Activated naive CD8-positive, alpha-beta T cell (primary cell): ENCODE results near the gene SCRG1.

Experiments used
- H3K27ac Mint-ChIP-seq: one replicate; pipeline ENCODE4 v1.8.0; 2021; ENCODE audit warnings: mixed read lengths
- H3K27me3 Mint-ChIP-seq: one replicate; pipeline ENCODE4 v1.8.0; 2021; ENCODE audit warnings: mixed read lengths
- H3K36me3 Mint-ChIP-seq: one replicate; pipeline ENCODE4 v1.8.0; 2021; ENCODE audit warnings: mixed read lengths
- H3K4me1 Mint-ChIP-seq: one replicate; pipeline ENCODE4 v1.8.0; 2021; ENCODE audit warnings: low read depth, mixed read lengths
- H3K4me3 Mint-ChIP-seq: one replicate; pipeline ENCODE4 v1.8.0; 2021; ENCODE audit warnings: mild to moderate bottlenecking, mixed read lengths
- H3K9me3 Mint-ChIP-seq: one replicate; pipeline ENCODE4 v1.8.0; 2021; ENCODE audit warnings: low read depth, mixed read lengths

SCRG1 gene

DNA sequence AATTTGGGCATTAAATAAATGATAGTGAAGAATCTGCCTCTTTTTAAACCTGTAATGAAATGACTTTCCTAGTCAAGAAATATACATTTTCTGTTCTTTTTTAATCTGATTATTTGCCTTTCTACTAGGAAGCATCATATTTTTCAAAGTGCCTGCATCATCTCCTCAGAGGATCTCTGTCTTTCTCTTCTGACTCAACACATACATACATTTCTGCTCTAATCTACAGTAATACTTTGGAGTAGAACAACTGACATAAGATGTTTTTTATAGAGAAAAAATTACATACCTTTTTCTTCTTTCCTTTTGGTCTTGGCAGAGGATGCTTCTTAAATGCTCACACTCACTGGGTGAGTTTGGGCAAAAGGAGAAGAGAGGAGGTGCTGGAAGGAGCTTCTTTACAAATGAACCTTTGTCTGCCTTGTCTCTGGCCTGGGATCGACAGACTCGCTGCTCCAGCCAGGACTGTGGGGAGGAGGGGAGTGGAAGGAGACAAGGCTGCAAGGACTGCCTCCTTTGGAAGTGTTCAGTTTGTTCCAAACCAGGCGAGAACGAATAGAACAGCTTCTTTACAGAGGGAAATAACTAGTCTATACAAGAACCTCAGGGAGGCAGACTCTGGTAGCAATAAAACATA, at the start of gene SCRG1:
SCRG1 (minus strand) TSS at position 338 of the 637 bp plus-strand sequence. CDS start 7,702 bp downstream, outside the sequence.
- H3K36me3 Mint-ChIP-seq = no peaks in the 10 kb centered on the region
- H3K9me3 Mint-ChIP-seq = no peaks in the 10 kb centered on the region
- no peak within 1 kb of the TSS for H3K4me3 Mint-ChIP-seq
- H3K27me3 Mint-ChIP-seq = peaks cover 7% of the 10 kb centered on the region
- no peak within 1 kb of the TSS for H3K27ac Mint-ChIP-seq
- H3K4me1 Mint-ChIP-seq = no peaks in the 10 kb centered on the region

DNA sequence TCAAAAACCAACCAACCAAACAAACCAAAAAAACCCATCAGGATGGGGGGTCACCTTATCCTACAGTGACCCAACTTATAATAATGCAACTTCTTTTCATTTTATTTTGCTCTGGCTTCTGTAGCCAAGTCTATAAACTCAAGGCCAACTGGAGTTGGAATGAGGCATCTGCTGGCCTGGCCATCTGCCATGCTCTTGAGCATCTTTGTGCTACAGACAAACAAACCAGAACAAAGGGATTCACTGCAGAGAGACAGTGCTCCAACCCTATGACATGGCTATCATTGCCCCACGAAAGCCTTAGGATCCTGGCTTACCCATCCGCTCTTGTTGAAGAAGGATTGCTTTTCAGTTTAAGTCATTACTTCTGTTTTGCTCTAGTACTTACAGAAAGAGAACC, 49.2 kb upstream of the SCRG1 start:
- Mint-ChIP-seq H3K4me3 (no peak overlapping the region), H3K9me3 (no peaks in the 10 kb centered on the region), H3K27ac (no peak overlapping the region), H3K36me3 (no peaks in the 10 kb centered on the region), H3K27me3 (no peaks in the 10 kb centered on the region), H3K4me1 (no peaks in the 10 kb centered on the region)

DNA sequence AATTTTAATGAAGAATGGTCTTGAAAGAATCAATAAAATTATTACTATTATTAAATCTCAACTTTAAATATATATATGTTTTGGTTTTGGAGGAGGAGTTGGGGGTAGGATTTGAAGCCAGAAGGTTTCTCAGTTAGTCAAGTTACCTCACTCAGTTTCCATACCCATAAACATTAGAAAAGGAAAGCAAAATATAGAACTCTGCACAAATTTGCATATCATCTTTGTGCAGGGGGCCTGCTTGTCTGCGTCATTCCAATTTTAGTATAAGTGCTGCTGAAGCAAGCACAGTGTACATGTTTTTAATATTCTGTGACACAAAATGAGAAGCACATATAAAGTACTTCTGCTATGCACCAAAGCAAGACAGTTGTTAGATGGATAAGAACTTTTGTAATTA, 47.5 kb upstream of the SCRG1 start:
- no peaks in the 10 kb centered on the region for H3K9me3 Mint-ChIP-seq
- H3K4me3 Mint-ChIP-seq = no peak overlapping the region
- H3K4me1 Mint-ChIP-seq = peaks cover under 1% of the 10 kb centered on the region
- H3K27ac Mint-ChIP-seq = no peak overlapping the region
- no peaks in the 10 kb centered on the region for H3K27me3 Mint-ChIP-seq
- H3K36me3 Mint-ChIP-seq = no peaks in the 10 kb centered on the region

DNA sequence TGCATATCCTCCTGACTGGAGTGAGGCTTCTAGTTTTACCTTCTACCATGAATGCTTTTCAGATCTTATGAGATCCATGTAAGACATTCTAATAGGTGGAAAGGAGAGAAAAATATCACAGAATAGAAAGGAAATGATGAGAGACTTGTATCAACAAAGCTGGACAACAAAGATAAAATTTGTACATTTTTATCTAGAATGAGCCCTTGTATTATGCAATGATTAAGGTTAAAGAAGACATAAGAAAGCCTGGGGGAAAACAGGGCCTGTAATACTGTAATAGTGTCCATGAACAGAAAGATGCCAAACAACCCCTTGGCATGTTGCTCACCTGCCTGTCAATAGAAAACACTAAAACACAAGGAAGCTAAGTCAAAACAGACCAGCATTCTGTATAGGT, 44.2 kb upstream of the SCRG1 start:
- H3K27me3 Mint-ChIP-seq = no peaks in the 10 kb centered on the region
- peaks cover 10% of the 10 kb centered on the region for H3K4me1 Mint-ChIP-seq
- no peak overlapping the region for H3K4me3 Mint-ChIP-seq
- H3K36me3 Mint-ChIP-seq = peaks cover 4% of the 10 kb centered on the region
- no peak overlapping the region for H3K27ac Mint-ChIP-seq
- H3K9me3 Mint-ChIP-seq = no peaks in the 10 kb centered on the region

DNA sequence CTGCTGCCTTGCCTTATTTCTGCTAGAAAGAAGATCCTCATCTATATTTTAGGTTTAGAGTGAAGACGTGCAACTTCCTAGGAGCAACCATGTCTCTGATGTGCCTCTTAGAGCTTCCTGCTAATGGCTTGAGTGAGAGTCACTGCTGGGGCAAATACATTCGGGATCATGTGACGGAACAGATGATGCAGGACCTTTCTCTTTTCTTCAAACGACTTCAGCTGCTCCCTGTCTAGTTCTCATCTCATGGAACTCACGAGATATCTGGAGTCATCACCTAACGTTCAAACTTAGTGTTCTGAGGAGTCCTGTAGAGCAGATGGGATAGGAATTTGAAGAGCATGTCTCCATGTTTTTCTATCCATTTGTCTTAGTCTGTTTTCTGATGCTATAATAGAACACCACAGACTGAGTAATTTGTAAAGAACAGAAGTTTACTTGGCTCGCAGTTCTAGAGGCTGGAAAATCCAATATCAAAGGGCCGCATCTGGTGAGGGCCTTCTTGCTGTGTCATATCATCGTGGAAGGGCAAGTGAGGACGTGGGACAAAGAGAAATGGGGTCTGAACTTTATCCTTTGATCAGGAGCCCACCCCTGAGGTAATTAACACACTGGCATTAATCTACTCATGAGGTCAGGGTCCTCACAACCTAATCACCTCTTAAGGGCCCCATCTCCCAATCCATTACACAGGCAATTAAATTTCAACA, 43.5 kb upstream of the SCRG1 start:
- Mint-ChIP-seq H3K27ac (no peak overlapping the region), H3K36me3 (peaks cover 4% of the 10 kb centered on the region), H3K4me3 (no peak overlapping the region), H3K27me3 (no peaks in the 10 kb centered on the region), H3K9me3 (no peaks in the 10 kb centered on the region), H3K4me1 (peaks cover 10% of the 10 kb centered on the region)

DNA sequence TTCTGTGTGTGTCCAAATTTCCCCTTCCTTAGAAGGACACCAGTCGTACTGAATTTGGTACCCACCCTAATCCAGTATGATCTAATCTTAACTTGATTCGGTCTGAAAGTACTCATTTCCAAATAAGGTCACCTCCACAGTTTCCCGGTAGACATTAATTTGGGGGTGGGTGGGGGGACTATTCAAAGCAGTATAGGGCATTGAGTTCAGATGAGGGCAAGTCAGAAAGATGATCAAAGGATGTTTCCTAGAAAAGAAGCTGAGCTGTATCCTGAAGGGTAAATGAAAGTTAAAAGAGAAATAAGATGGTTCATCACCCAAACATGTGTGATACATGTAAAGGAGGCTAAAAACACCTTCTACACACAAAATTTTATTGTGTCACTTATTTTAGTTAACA, 42.0 kb upstream of the SCRG1 start:
- H3K9me3 Mint-ChIP-seq = no peaks in the 10 kb centered on the region
- H3K4me3 Mint-ChIP-seq = no peak overlapping the region
- H3K27ac Mint-ChIP-seq = no peak overlapping the region
- peaks cover 4% of the 10 kb centered on the region for H3K36me3 Mint-ChIP-seq
- H3K27me3 Mint-ChIP-seq = no peaks in the 10 kb centered on the region
- H3K4me1 Mint-ChIP-seq = peaks cover 10% of the 10 kb centered on the region

DNA sequence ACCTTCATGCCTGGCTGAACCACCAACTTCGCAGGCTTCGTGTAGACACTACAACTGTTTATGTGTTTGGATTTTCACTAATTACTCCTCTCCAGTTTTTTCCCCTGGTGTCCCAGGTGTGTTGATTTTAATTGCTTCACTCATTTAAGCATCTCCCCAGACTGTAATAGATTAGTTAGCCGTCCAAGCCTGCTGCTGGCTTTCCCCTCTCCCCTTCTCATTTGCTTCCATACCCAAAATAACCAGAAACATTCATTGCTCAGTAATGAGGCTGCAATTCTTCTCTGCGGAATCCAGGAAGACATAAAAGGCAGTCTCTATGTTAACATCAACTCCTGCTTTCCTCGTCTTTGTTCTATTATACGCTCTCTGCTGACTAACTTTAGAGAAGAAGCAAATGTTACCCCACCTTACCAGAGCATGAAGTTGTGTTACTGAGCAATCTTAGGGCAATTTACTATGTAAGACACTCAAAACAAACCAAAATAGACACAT, 37.9 kb upstream of the SCRG1 start:
- no peaks in the 10 kb centered on the region for H3K27me3 Mint-ChIP-seq
- H3K27ac Mint-ChIP-seq = no peak overlapping the region
- no peak overlapping the region for H3K4me3 Mint-ChIP-seq
- no peaks in the 10 kb centered on the region for H3K9me3 Mint-ChIP-seq
- H3K36me3 Mint-ChIP-seq = peaks cover 4% of the 10 kb centered on the region
- peaks cover 10% of the 10 kb centered on the region for H3K4me1 Mint-ChIP-seq

DNA sequence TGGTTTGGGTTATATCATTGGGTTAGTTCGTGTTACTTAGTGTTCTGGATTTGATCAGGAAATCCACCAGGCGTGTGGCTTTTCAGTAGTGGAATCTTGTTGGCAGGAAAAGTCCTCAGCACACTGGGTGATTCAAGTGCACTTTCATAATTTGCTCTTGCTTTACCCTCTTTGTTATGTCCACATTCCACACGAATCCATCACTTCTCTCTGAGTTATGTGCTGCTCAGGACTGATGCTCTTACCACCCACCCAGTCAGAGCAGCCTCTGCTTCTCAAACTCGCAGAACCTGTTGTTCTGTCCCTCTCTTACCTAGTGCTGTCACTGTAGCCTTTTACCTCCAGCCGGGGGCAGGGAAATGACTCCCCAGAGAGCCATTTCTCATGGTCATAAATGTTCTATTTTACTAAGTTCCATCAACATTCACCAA, 37.2 kb upstream of the SCRG1 start:
- Mint-ChIP-seq H3K9me3 (no peaks in the 10 kb centered on the region), H3K36me3 (peaks cover 4% of the 10 kb centered on the region), H3K4me1 (peaks cover 7% of the 10 kb centered on the region), H3K27me3 (no peaks in the 10 kb centered on the region), H3K27ac (no peak overlapping the region), H3K4me3 (no peak overlapping the region)

DNA sequence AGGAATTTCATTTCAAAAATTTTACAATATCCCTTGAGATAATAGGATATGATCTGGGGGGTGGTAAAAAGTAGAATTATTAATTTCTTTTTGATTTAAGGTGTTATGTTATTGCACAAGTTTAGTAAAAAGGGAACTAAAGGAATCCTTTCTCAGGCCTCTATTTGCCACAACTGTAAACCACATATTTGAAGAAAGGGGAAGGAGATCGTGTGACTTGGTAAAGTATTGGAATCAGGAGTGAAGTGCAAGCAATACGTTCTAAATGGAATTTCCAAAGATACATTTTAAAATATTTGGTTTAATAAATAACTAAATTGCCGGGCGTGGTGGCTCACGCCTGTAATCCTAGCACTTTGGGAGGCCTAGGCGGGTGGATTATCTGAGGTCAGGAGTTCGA, 35.3 kb upstream of the SCRG1 start:
- Mint-ChIP-seq H3K27me3 (no peaks in the 10 kb centered on the region), H3K4me1 (no peaks in the 10 kb centered on the region), H3K27ac (no peak overlapping the region), H3K36me3 (peaks cover 4% of the 10 kb centered on the region), H3K4me3 (no peak overlapping the region), H3K9me3 (no peaks in the 10 kb centered on the region)

DNA sequence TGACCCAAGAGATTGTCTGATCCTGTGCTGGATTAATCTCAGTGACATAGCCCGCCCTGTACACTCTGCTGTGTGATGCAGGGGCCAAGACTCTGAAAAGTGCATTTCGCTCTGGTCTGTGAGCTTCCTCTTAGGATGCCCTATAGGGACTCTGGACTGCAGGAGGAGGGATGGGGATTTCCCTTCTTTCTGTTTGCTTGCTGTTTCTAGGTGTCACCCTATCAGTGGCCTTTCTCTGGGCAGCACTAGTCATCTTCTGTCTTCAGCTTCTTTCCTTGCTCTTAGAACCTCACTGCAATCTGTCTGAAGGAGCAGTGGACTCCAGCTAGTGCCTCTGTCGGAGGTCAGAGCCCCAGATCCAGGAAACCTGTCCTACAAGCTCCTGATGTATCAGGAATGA, 34.5 kb upstream of the SCRG1 start:
- Mint-ChIP-seq H3K27ac (no peak overlapping the region), H3K36me3 (no peaks in the 10 kb centered on the region), H3K4me1 (no peaks in the 10 kb centered on the region), H3K27me3 (no peaks in the 10 kb centered on the region), H3K9me3 (no peaks in the 10 kb centered on the region), H3K4me3 (no peak overlapping the region)

DNA sequence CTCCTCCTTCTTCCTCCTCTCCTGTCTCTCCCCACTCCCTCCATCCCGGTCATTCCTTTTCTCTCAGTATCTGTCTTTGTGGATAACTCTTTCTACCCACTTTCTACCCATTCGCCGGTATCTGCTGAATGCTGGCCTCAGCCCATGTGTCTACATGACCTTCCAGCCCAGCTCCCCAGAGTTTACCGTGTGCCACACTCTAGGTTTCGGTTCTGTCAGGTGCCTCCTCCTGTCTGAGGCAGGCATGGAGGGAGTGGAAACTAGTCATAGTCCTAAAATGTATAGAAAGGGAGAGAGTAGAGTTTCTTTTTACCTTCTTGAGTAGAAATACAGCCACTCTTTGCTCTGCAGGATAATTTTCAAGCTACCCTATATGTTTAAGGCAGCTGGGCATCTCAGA, 33.5 kb upstream of the SCRG1 start:
- Mint-ChIP-seq H3K36me3 (no peaks in the 10 kb centered on the region), H3K27me3 (no peaks in the 10 kb centered on the region), H3K9me3 (no peaks in the 10 kb centered on the region), H3K4me3 (no peak overlapping the region), H3K4me1 (peaks cover 6% of the 10 kb centered on the region), H3K27ac (no peak overlapping the region)

DNA sequence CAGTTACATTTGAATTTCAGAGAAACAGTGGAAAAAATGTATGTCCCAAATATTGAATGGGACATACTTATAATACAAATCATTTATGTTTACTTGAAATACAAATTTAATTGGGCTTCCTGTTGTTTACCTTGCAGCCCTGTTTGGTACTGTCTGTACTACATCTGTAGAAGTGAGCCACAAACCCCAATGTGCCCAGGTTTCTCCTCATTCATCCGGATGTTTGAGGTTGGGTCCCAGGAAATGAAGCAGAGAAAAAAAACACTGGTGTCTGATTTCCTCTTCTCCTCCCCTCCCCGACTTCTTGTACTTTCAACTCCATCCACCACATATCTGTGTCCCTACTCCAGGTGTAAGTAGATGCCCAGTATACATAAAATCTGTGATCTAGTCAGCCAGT, 27.1 kb upstream of the SCRG1 start:
- H3K4me1 Mint-ChIP-seq = peaks cover 35% of the 10 kb centered on the region
- H3K4me3 Mint-ChIP-seq = peak overlapping the region; percentile 59
- no peaks in the 10 kb centered on the region for H3K9me3 Mint-ChIP-seq
- no peak overlapping the region for H3K27ac Mint-ChIP-seq
- H3K27me3 Mint-ChIP-seq = no peaks in the 10 kb centered on the region
- no peaks in the 10 kb centered on the region for H3K36me3 Mint-ChIP-seq

DNA sequence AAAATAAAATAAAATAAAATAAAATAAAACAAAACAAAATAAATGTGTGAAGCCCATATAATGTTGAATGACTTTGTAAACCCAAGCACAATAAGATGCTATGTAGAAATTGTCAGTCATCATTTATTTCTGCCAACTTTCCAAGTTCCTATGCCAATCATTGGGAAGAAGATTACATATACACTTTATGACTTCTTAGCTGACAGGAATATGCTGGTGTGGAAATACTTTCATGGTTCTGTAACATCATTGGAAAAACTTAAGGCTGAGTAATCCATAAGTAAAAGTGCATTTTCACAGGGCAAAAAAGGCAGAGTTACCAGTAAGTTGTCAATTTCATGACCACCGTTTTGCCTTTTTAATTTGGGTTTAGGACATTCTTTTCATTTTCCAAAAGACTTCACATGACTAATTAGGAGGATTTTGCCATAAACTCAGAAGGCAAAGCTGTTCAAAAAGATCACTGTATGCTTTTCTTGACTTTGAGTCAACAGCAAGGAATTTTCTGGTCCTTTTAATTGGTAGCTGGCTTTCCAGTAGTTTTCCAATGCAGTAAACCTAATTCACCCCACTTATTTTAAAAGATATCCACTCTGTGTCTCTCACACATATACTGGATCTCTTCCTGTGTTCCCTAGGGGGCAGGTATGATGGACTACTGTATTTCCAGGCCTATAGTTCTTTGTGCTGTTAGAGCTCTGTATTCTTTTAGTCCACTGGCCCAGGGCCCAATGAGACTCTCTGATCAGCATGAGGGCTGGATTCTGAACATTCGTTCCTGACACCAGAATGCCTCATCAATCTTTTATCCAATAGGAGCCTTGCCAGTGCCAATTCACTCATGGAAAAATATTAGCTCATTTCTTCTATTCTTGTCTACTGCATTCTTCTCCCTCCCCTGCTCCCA, 26.2 kb upstream of the SCRG1 start:
- Mint-ChIP-seq H3K4me1 (peaks cover 39% of the 10 kb centered on the region), H3K27me3 (no peaks in the 10 kb centered on the region), H3K9me3 (no peaks in the 10 kb centered on the region), H3K36me3 (no peaks in the 10 kb centered on the region), H3K4me3 (no peak overlapping the region), H3K27ac (no peak overlapping the region)

DNA sequence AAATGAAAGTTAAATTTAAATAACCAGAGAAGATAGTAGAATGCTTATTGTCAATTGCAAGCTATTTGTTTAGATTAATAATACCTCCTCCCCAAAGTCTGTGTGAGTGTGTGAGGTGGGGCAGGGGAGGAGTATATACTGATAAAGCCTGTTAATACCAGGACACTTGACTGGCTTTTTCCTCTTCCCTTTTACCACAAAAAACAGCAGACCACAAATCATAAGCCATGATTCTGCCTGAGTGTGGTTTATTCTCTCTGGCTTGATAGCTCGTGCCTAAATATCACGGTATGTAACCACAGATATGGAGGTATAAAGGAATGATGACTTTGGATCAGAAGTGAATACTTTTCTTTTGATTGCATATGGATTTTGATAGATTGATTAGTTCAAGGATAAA, 21.9 kb upstream of the SCRG1 start:
- Mint-ChIP-seq H3K27me3 (no peaks in the 10 kb centered on the region), H3K4me1 (peaks cover 16% of the 10 kb centered on the region), H3K9me3 (no peaks in the 10 kb centered on the region), H3K27ac (no peak overlapping the region), H3K4me3 (no peak overlapping the region), H3K36me3 (no peaks in the 10 kb centered on the region)

DNA sequence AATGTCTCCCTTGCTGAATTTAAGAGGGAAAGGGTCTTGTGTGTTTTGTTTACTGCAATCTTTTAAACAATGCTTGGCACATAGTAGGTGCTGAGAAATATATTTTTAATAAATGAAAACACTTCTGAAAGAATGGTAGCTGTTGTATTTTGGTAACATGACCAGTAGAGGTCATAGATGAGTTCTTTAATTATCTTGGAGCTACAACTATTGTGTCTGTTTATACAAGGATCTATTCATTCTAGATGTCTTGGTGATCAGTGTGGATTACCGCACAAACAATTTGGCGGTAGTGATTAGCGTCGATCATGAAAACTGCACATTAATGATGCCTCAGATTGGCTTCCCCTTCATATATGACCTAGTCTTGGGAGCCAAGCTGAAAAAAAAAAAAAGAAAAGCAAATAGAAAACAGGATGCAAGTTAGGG, 21.4 kb upstream of the SCRG1 start:
- peaks cover 12% of the 10 kb centered on the region for H3K4me1 Mint-ChIP-seq
- no peaks in the 10 kb centered on the region for H3K9me3 Mint-ChIP-seq
- H3K27ac Mint-ChIP-seq = no peak overlapping the region
- H3K27me3 Mint-ChIP-seq = no peaks in the 10 kb centered on the region
- H3K4me3 Mint-ChIP-seq = no peak overlapping the region
- no peaks in the 10 kb centered on the region for H3K36me3 Mint-ChIP-seq
